Activated B cell treated with CpG ODN at 0.5 μM for 24 hours (primary cell): ENCODE results near the gene ERVMER34-1. TPM values are rescaled to one million over a fixed set of nuclear protein-coding genes. Genes with fewer than 3 reads are reported as not detected.

ENCODE experiments used
- ATAC-seq: fragments of 200-7000 bp; cut with Tn5 transposase; one replicate; pipeline ENCODE4 v1.10.0; 2021; ENCODE audit warnings: low read depth, mild to moderate bottlenecking, moderate library complexity
- CTCF ChIA-PET: fragments of 350-600 bp; sonication (Branson Sonifier 250); formaldehyde crosslinking; loops from one replicate; lab custom pipeline; 2021; ENCODE audit warnings: antibody characterized with exemption; lab: Charles Lee
- POLR2A ChIA-PET: fragments of 350-600 bp; sonication (Branson Sonifier 250); formaldehyde crosslinking; loops from one replicate; lab custom pipeline; 2021; ENCODE audit warnings: antibody characterized with exemption; lab: Charles Lee
- DNase-seq: peaks from one replicate; pipeline ENCODE4 v3.0.0; 2022
- H3K27ac Mint-ChIP-seq: one replicate; pipeline ENCODE4 v1.8.0; 2020; ENCODE audit warnings: mixed read lengths
- H3K27me3 Mint-ChIP-seq: one replicate; pipeline ENCODE4 v1.8.0; 2021; ENCODE audit warnings: mixed read lengths
- H3K36me3 Mint-ChIP-seq: one replicate; pipeline ENCODE4 v1.8.0; 2021; ENCODE audit warnings: low read depth, mixed read lengths
- H3K4me1 Mint-ChIP-seq: one replicate; pipeline ENCODE4 v1.8.0; 2021; ENCODE audit warnings: mixed read lengths
- H3K4me3 Mint-ChIP-seq: one replicate; pipeline ENCODE4 v1.8.0; 2020; ENCODE audit warnings: mild to moderate bottlenecking, mixed read lengths
- H3K9me3 Mint-ChIP-seq: one replicate; pipeline ENCODE4 v1.8.0; 2020; ENCODE audit warnings: mixed read lengths
- CTCF ChIP-seq: fragments of 200-600 bp; IDR thresholded peaks from one replicate; pipeline ENCODE4 v1.8.0; 2022; ENCODE audit warnings: antibody characterized with exemption, mild to moderate bottlenecking
- intact Hi-C: fragments of 100-400 bp; cut with micrococcal nuclease; formaldehyde crosslinking; loops from one replicate; pipeline ENCODE4 v1.15.1; 2024
- total RNA-seq: library from RNA; stranded (reverse); gene quantifications from 2 replicates; pipeline ENCODE4 v1.2.3, GENCODE V29; 2022

ERVMER34-1 gene
- total RNA-seq, 1 donor from 2014 or later, result not detected

- H3K4me1 Mint-ChIP-seq, result peaks cover 15% of the 10 kb centered on the region
- peak overlapping the region; percentile 85 for H3K27ac Mint-ChIP-seq
- peaks cover 19% of the 10 kb centered on the region for H3K36me3 Mint-ChIP-seq
- DNase-seq (peak; percentile 75), ATAC-seq (peak; percentile 91)
- CTCF ChIA-PET, result interaction anchor here (2.0 kb wide), 1 partner anchor 10 kb away, joined by 7 read pairs; no protein-coding TSS in a partner anchor
- H3K9me3 Mint-ChIP-seq, result no peaks in the 10 kb centered on the region
- intact Hi-C loops, result loop anchor here (1.0 to 5.0 kb wide), 7 partner anchors 10 to 879 kb away; partner anchors contain the start of genes DCUN1D4, RASL11B, SCFD2 and USP46
- POLR2A ChIA-PET, result interaction anchor here (0.8 to 4.3 kb wide), 11 partner anchors 9 to 1377 kb away, joined by 3 to 130 read pairs (median 4); partner anchors contain the start of gene USP46
- H3K27me3 Mint-ChIP-seq, result no peaks in the 10 kb centered on the region
- no peak for TF ChIP-seq CTCF
- H3K4me3 Mint-ChIP-seq, result peak overlapping the region; percentile 84
Measured at GRCh38 chr4:52721968-52722815, 29.0 kb downstream of the ERVMER34-1 start.

GRCh38 chr4:52718123-52718522 is 33.1 kb downstream of the ERVMER34-1 start:
- ChIA-PET CTCF (no interaction called here), POLR2A (no interaction called here)
- Mint-ChIP-seq H3K27me3 (no peaks in the 10 kb centered on the region), H3K4me3 (no peak overlapping the region), H3K36me3 (peaks cover 58% of the 10 kb centered on the region), H3K27ac (no peak overlapping the region), H3K9me3 (no peaks in the 10 kb centered on the region), H3K4me1 (peaks cover 48% of the 10 kb centered on the region)
- no peak for ATAC-seq
- no peak for TF ChIP-seq CTCF
- intact Hi-C loops, result no loop called here
- DNase-seq, result no peak

GRCh38 chr4:52716364-52717151 is 34.7 kb downstream of the ERVMER34-1 start:
- Mint-ChIP-seq H3K27ac (no peak overlapping the region), H3K4me1 (peaks cover 50% of the 10 kb centered on the region), H3K9me3 (no peaks in the 10 kb centered on the region), H3K27me3 (no peaks in the 10 kb centered on the region), H3K36me3 (peaks cover 62% of the 10 kb centered on the region), H3K4me3 (peak overlapping the region; percentile 15)
- TF ChIP-seq CTCF, result no peak
- ChIA-PET CTCF (no interaction called here), POLR2A (interaction anchor here (0.6 kb wide), 2 partner anchors 269 to 1067 kb away, joined by 4 to 5 read pairs; no protein-coding TSS in a partner anchor)
- DNase-seq (no peak), ATAC-seq (no peak)
- intact Hi-C loops, result no loop called here

- Mint-ChIP-seq H3K27ac (peak overlapping the region; percentile 25), H3K9me3 (no peaks in the 10 kb centered on the region), H3K4me1 (peaks cover 51% of the 10 kb centered on the region), H3K4me3 (no peak overlapping the region), H3K27me3 (no peaks in the 10 kb centered on the region), H3K36me3 (peaks cover 62% of the 10 kb centered on the region)
- ChIA-PET POLR2A (no interaction called here), CTCF (no interaction called here)
- TF ChIP-seq CTCF, result no peak
- ATAC-seq (no peak), DNase-seq (no peak)
- intact Hi-C loops, result no loop called here
Measured at GRCh38 chr4:52715914-52716313, 35.3 kb downstream of the ERVMER34-1 start.
